Peyer's patch (tissue), 4 donors: ENCODE measurements around the gene ZNF326.

Source experiments
- CTCF ChIP-seq, 6 experiments: fragments of 450-650 bp in 4 of 6; fragments of 200-600 bp in 2 of 6; sonication (generic) in 1 of 6; IDR thresholded peaks; one replicate each; pipeline ENCODE4 v1.5.1; 2017 to 2019; ENCODE audit warnings: antibody characterized with exemption in 6 of 6, mild to moderate bottlenecking in 3 of 6, moderate library complexity in 1 of 6
- POLR2A ChIP-seq, 2 donors: fragments of 450-650 bp; IDR thresholded peaks; one replicate each; pipeline ENCODE4 v1.5.1; 2017; ENCODE audit warnings: antibody characterized with exemption in 2 of 2, mild to moderate bottlenecking in 2 of 2, moderate library complexity in 2 of 2

- TF ChIP-seq CTCF (IDR thresholded peaks at IDR 0.05) (no peak), POLR2A (IDR thresholded peaks at IDR 0.05) (no peak)
These were observed 5.8 kb upstream of the ZNF326 start for GRCh38 chr1:89989099-89989498.
